H9 (cell line): ENCODE measurements around the gene ACAP2. TPM values are rescaled to one million over a fixed set of nuclear protein-coding genes. Genes with fewer than 3 reads are reported as not detected.

Experiments
- DNase-seq: peaks from one replicate; pipeline ENCODE4 v3.0.0-alpha.2; 2017
- H2AFZ ChIP-seq: one replicate; pipeline ENCODE4 v1.6.1; 2013; ENCODE audit warnings: mild to moderate bottlenecking, low read length, control low read depth, moderate library complexity
- H2AK5ac ChIP-seq: 2 replicates; pipeline ENCODE4 v1.6.1; 2013; ENCODE audit warnings: low read length, control low read depth, mixed read lengths; ENCODE audit not compliant: insufficient read length
- H2BK120ac ChIP-seq: one replicate; pipeline ENCODE4 v1.6.1; 2013; ENCODE audit warnings: low read depth, mild to moderate bottlenecking, low read length, control low read depth, inconsistent platforms; ENCODE audit not compliant: poor library complexity, severe bottlenecking
- H2BK12ac ChIP-seq: 2 replicates; pipeline ENCODE4 v1.6.1; 2013; ENCODE audit warnings: low read length, control low read depth, mixed read lengths, low read depth; ENCODE audit not compliant: insufficient read length
- H2BK15ac ChIP-seq: 2 replicates; pipeline ENCODE4 v1.6.1; 2013; ENCODE audit warnings: low read depth, low read length, control low read depth
- H2BK20ac ChIP-seq: one replicate; pipeline ENCODE4 v1.6.1; 2013; ENCODE audit warnings: low read depth, mild to moderate bottlenecking, low read length, control low read depth, inconsistent platforms; ENCODE audit not compliant: poor library complexity, severe bottlenecking
- H2BK5ac ChIP-seq: 2 replicates; pipeline ENCODE4 v1.6.1; 2013; ENCODE audit warnings: low read length, control low read depth, mixed read lengths; ENCODE audit not compliant: insufficient read length
- H3K14ac ChIP-seq: 2 replicates; pipeline ENCODE4 v1.6.1; 2013; ENCODE audit warnings: low read length, control low read depth; ENCODE audit not compliant: insufficient read depth
- H3K18ac ChIP-seq: 2 replicates; pipeline ENCODE4 v1.6.1; 2013; ENCODE audit warnings: low read depth, mild to moderate bottlenecking, mixed read lengths, low read length, control low read depth; ENCODE audit not compliant: insufficient read length
- H3K23ac ChIP-seq: 2 replicates; pipeline ENCODE4 v1.6.1; 2013; ENCODE audit warnings: low read length, control low read depth, mixed read lengths, low read depth; ENCODE audit not compliant: insufficient read length
- H3K23me2 ChIP-seq: 2 replicates; pipeline ENCODE4 v1.6.1; 2013; ENCODE audit warnings: low read depth, mild to moderate bottlenecking, mixed read lengths, low read length, control low read depth; ENCODE audit not compliant: insufficient read length, poor library complexity, severe bottlenecking
- H3K27ac ChIP-seq: 2 replicates; pipeline ENCODE4 v1.5.1; 2013; ENCODE audit warnings: low read length, control low read depth, mixed read lengths, low read depth; ENCODE audit not compliant: insufficient read length
- H3K27me3 ChIP-seq: 2 replicates; pipeline ENCODE4 v1.6.1; 2013; ENCODE audit warnings: low read length, control low read depth, inconsistent platforms; ENCODE audit not compliant: insufficient read depth
- H3K4ac ChIP-seq: 2 replicates; pipeline ENCODE4 v1.6.1; 2013; ENCODE audit warnings: low read depth, mild to moderate bottlenecking, control low read depth, inconsistent platforms, low read length, moderate library complexity
- H3K4me1 ChIP-seq: 2 replicates; pipeline ENCODE4 v1.6.1; 2013; ENCODE audit warnings: low read length, control low read depth, inconsistent platforms; ENCODE audit not compliant: insufficient read depth
- H3K4me2 ChIP-seq: 2 replicates; pipeline ENCODE4 v1.6.1; 2013; ENCODE audit warnings: low read length, control low read depth, mixed read lengths; ENCODE audit not compliant: insufficient read length, insufficient read depth
- H3K56ac ChIP-seq: 2 replicates; pipeline ENCODE4 v1.6.1; 2013; ENCODE audit warnings: low read depth, mild to moderate bottlenecking, mixed read lengths, low read length, control low read depth; ENCODE audit not compliant: insufficient read length
- H3K79me1 ChIP-seq: 2 replicates; pipeline ENCODE4 v1.6.1; 2013; ENCODE audit warnings: low read depth, mild to moderate bottlenecking, moderate library complexity, low read length, control low read depth, inconsistent platforms; ENCODE audit not compliant: insufficient read depth, poor library complexity, severe bottlenecking
- H3K79me2 ChIP-seq: 2 replicates; pipeline ENCODE4 v1.6.1; 2013; ENCODE audit warnings: low read length, control low read depth, inconsistent platforms; ENCODE audit not compliant: insufficient read depth
- H3K9ac ChIP-seq: 2 replicates; pipeline ENCODE4 v1.6.1; 2013; ENCODE audit warnings: low read length, control low read depth, mixed read lengths; ENCODE audit not compliant: insufficient read length; ENCODE audit errors: extremely low read depth
- H3K9me3 ChIP-seq: one replicate; pipeline ENCODE4 v1.6.1; 2013; ENCODE audit warnings: low read depth, low read length, inconsistent platforms; ENCODE audit not compliant: control insufficient read depth
- H3T11ph ChIP-seq: one replicate; pipeline ENCODE4 v1.6.1; 2013; ENCODE audit warnings: mild to moderate bottlenecking, low read length, control low read depth, inconsistent platforms
- H4K20me1 ChIP-seq: one replicate; pipeline ENCODE4 v1.6.1; 2013; ENCODE audit not compliant: control insufficient read depth, insufficient read length, insufficient read depth
- H4K5ac ChIP-seq: 2 replicates; pipeline ENCODE4 v1.6.1; 2013; ENCODE audit warnings: low read depth, mild to moderate bottlenecking, mixed read lengths, low read length, control low read depth; ENCODE audit not compliant: insufficient read length
- H4K8ac ChIP-seq: replicated peaks from 2 replicates; pipeline ENCODE4 v1.6.1; 2013; ENCODE audit warnings: low read length, control low read depth, mixed read lengths, low read depth; ENCODE audit not compliant: insufficient read length
- H4K91ac ChIP-seq: 2 replicates; pipeline ENCODE4 v1.6.1; 2013; ENCODE audit warnings: low read depth, mild to moderate bottlenecking, moderate library complexity, mixed read lengths, low read length, control low read depth; ENCODE audit not compliant: insufficient read length
- H3K27ac Mint-ChIP-seq, 3 experiments: 2 replicates in 2 of 3; 3 replicates in 1 of 3; pipeline ENCODE4 v1.8.0; 2020 to 2021; ENCODE audit warnings: mixed read lengths in 3 of 3, mild to moderate bottlenecking in 1 of 3, moderate library complexity in 1 of 3
- H3K27me3 Mint-ChIP-seq: 2 replicates; pipeline ENCODE4 v1.8.0; 2021; ENCODE audit warnings: low read depth, mild to moderate bottlenecking, moderate library complexity, mixed read lengths
- H3K36me3 Mint-ChIP-seq, 3 experiments: 2 replicates in 2 of 3; 3 replicates in 1 of 3; pipeline ENCODE4 v1.8.0; 2020 to 2021; ENCODE audit warnings: low read depth in 3 of 3, mixed read lengths in 3 of 3; ENCODE audit not compliant: insufficient read depth in 1 of 3
- H3K4me1 Mint-ChIP-seq, 2 experiments: 2 replicates each; pipeline ENCODE4 v1.8.0; 2020; ENCODE audit warnings: mixed read lengths in 2 of 2
- H3K4me3 Mint-ChIP-seq, 2 experiments: 2 replicates in 1 of 2; 3 replicates in 1 of 2; pipeline ENCODE4 v1.8.0; 2020 to 2021; ENCODE audit warnings: mild to moderate bottlenecking in 2 of 2, mixed read lengths in 2 of 2, moderate library complexity in 1 of 2
- H3K9me3 Mint-ChIP-seq, 2 experiments: 2 replicates in 1 of 2; 3 replicates in 1 of 2; pipeline ENCODE4 v1.8.0; 2020; ENCODE audit warnings: mild to moderate bottlenecking in 2 of 2, mixed read lengths in 2 of 2, moderate library complexity in 1 of 2
- CTCF ChIP-seq: fragments of 200-600 bp; sonication (generic); conservative IDR thresholded peaks from 3 replicates; pipeline ENCODE4 v1.8.0; 2021; ENCODE audit warnings: antibody characterized with exemption, mild to moderate bottlenecking
- WGBS: extraction: QIAGEN DNeasy Blood & Tissue Kit; methylation state at CpG from one replicate; pipeline ENCODE4 v1.1.7; 2013; ENCODE audit warnings: missing lambda C conversion rate, low lambda C conversion rate, mixed read lengths; ENCODE audit not compliant: insufficient read length; ENCODE audit errors: extremely low coverage; 5-methylcytosine and 5-hydroxymethylcytosine counted together
- total RNA-seq: library from RNA; stranded (reverse); gene quantifications from 2 replicates; pipeline ENCODE4 v1.2.1, GENCODE V29; 2021

The ACAP2 gene
- total RNA-seq, 1 experiment from 2014 or later: 30.8 TPM

GRCh38 chr3:195458316-195458717 is 15.5 kb upstream of the ACAP2 start:
- Histone ChIP-seq H3K23ac (no peak overlapping the region), H2AFZ (no peak overlapping the region), H3K18ac (no peak overlapping the region), H3K14ac (no peak overlapping the region), H3K4ac (no peak overlapping the region), H3K56ac (no peak overlapping the region), H2AK5ac (no peak overlapping the region), H4K5ac (no peak overlapping the region), H3K27me3 (peaks cover 2% of the 10 kb centered on the region), H3K23me2 (no peaks in the 10 kb centered on the region), H3K9me3 (no peaks in the 10 kb centered on the region), H2BK5ac (no peak overlapping the region), H2BK12ac (no peak overlapping the region), H2BK120ac (no peak overlapping the region), H2BK15ac (no peak overlapping the region), H3K9ac (no peak overlapping the region), H4K91ac (no peak overlapping the region), H3T11ph (no peak overlapping the region), H3K4me2 (no peak overlapping the region), H3K4me1 (no peaks in the 10 kb centered on the region), H3K79me2 (no peaks in the 10 kb centered on the region), H2BK20ac (no peak overlapping the region), H4K20me1 (no peaks in the 10 kb centered on the region), H4K8ac (no peak overlapping the region), H3K79me1 (no peaks in the 10 kb centered on the region), H3K27ac (no peak overlapping the region)
- H3K36me3 Mint-ChIP-seq: no peaks in the 10 kb centered on the region
- no peak overlapping the region for H3K27ac Mint-ChIP-seq
- no CpG with 5 or more reads among the region's 2 CpGs for WGBS
- H3K4me1 Mint-ChIP-seq: no peaks in the 10 kb centered on the region
- DNase-seq: no peak
- TF ChIP-seq CTCF: no peak
- no peak overlapping the region for H3K4me3 Mint-ChIP-seq
- H3K27me3 Mint-ChIP-seq: no peaks in the 10 kb centered on the region
- H3K9me3 Mint-ChIP-seq: peaks cover 0 to 2% of the 10 kb centered on the region in 2 experiments; a peak in 2 of 5 replicates
